Measurements from ENCODE around the gene THBD.

THBD gene

GRCh38 chr20:23042270-23042669, 7.2 kb downstream of the THBD start:
- no peak for DNase-seq (ENCODE audit: low spot score)
- TF ChIP-seq CTCF (IDR thresholded peaks at IDR 0.05; ENCODE audit: extremely low read depth, insufficient read depth, missing control alignments) = no peak
- in situ Hi-C loops (cut with MboI; ENCODE audit: low pct_unique_long_range_greater_than_20kb, low sequenced_read_pairs, unreplicated experiment) = no loop called here

- no peak for TF ChIP-seq CTCF (IDR thresholded peaks at IDR 0.05; ENCODE audit: extremely low read depth, insufficient read depth, missing control alignments)
- in situ Hi-C loops (cut with MboI; ENCODE audit: low pct_unique_long_range_greater_than_20kb, low sequenced_read_pairs, unreplicated experiment) = no loop called here
- no peak for DNase-seq (ENCODE audit: low spot score)
Observed at GRCh38 chr20:23039885-23040508, 9.5 kb downstream of the THBD start.

- in situ Hi-C loops (cut with MboI; ENCODE audit: low pct_unique_long_range_greater_than_20kb, low sequenced_read_pairs, unreplicated experiment) = no loop called here
- DNase-seq (ENCODE audit: low spot score) = no peak
- TF ChIP-seq CTCF (IDR thresholded peaks at IDR 0.05; ENCODE audit: extremely low read depth, insufficient read depth, missing control alignments) = no peak
Observed at GRCh38 chr20:23039136-23039875, 10.2 kb downstream of the THBD start.

GRCh38 chr20:23037017-23037481, 12.4 kb downstream of the THBD start:
- DNase-seq (ENCODE audit: low spot score) = no peak
- in situ Hi-C loops (cut with MboI; ENCODE audit: low pct_unique_long_range_greater_than_20kb, low sequenced_read_pairs, unreplicated experiment) = no loop called here
- no peak for TF ChIP-seq CTCF (IDR thresholded peaks at IDR 0.05; ENCODE audit: extremely low read depth, insufficient read depth, missing control alignments)

GRCh38 chr20:23036371-23036770, 13.1 kb downstream of the THBD start:
- in situ Hi-C loops (cut with MboI; ENCODE audit: low pct_unique_long_range_greater_than_20kb, low sequenced_read_pairs, unreplicated experiment) = no loop called here
- DNase-seq (ENCODE audit: low spot score) = no peak
- TF ChIP-seq CTCF (IDR thresholded peaks at IDR 0.05; ENCODE audit: extremely low read depth, insufficient read depth, missing control alignments) = no peak

GRCh38 chr20:23035731-23036130, 13.7 kb downstream of the THBD start:
- in situ Hi-C loops (cut with MboI; ENCODE audit: low pct_unique_long_range_greater_than_20kb, low sequenced_read_pairs, unreplicated experiment) = no loop called here
- no peak for DNase-seq (ENCODE audit: low spot score)
- TF ChIP-seq CTCF (IDR thresholded peaks at IDR 0.05; ENCODE audit: extremely low read depth, insufficient read depth, missing control alignments) = no peak
